ENCODE results near the gene PCDHGA1.
A peak's percentile ranks its signal among the peaks of the same experiment; 100 is the strongest.

The PCDHGA1 gene

GRCh38 chr5:141524604-141525597 is 194.6 kb downstream of the PCDHGA1 start:
- peak; percentile 83 for TF ChIP-seq CTCF (IDR thresholded peaks at IDR 0.05; ENCODE audit: insufficient read depth, missing control alignments)

GRCh38 chr5:141525653-141526052 is 195.3 kb downstream of the PCDHGA1 start:
- no peak for DNase-seq (ENCODE audit: insufficient read length, low spot score)
- no peak for FAIRE-seq
- no peak for TF ChIP-seq CTCF (IDR thresholded peaks at IDR 0.05; ENCODE audit: insufficient read depth, missing control alignments)

More at GRCh38 chr5:141524604-141525597, 194.6 kb downstream of the PCDHGA1 start:
- peak; percentile 60 for DNase-seq (ENCODE audit: insufficient read length, low spot score)
- peak; percentile 72 for FAIRE-seq

GRCh38 chr5:141527426-141527825 is 197.1 kb downstream of the PCDHGA1 start:
- no peak for TF ChIP-seq CTCF (IDR thresholded peaks at IDR 0.05; ENCODE audit: insufficient read depth, missing control alignments)
- FAIRE-seq (no peak), DNase-seq (ENCODE audit: insufficient read length, low spot score) (no peak)

- TF ChIP-seq CTCF (IDR thresholded peaks at IDR 0.05; ENCODE audit: insufficient read depth, missing control alignments) = no peak
- DNase-seq (ENCODE audit: insufficient read length, low spot score) (no peak), FAIRE-seq (no peak)
Measured at GRCh38 chr5:141528291-141528984, 198.1 kb downstream of the PCDHGA1 start.

GRCh38 chr5:141529002-141529401 is 198.7 kb downstream of the PCDHGA1 start:
- FAIRE-seq (no peak), DNase-seq (ENCODE audit: insufficient read length, low spot score) (no peak)
- no peak for TF ChIP-seq CTCF (IDR thresholded peaks at IDR 0.05; ENCODE audit: insufficient read depth, missing control alignments)

GRCh38 chr5:141529873-141530272 is 199.6 kb downstream of the PCDHGA1 start:
- DNase-seq (ENCODE audit: insufficient read length, low spot score) (no peak), FAIRE-seq (no peak)
- no peak for TF ChIP-seq CTCF (IDR thresholded peaks at IDR 0.05; ENCODE audit: insufficient read depth, missing control alignments)

Measured in D721Med (cell line).